GM23338 (cell line): Measurements from ENCODE around the gene PTRH1. TPM values are rescaled to one million over a fixed set of nuclear protein-coding genes. Genes with fewer than 3 reads are reported as not detected.

ENCODE experiments used
- ATAC-seq: fragments of 200-7000 bp; cut with Tn5 transposase; 3 replicates; pipeline ENCODE4 v1.9.1; 2020
- DNase-seq: peaks from one replicate; pipeline ENCODE4 v3.0.0-alpha.2; 2015; ENCODE audit warnings: low spot score
- H2AFZ ChIP-seq: fragments of 200-600 bp; sonication (generic); 2 replicates; pipeline ENCODE4 v1.8.0; 2016; ENCODE audit warnings: antibody characterized with exemption, mild to moderate bottlenecking, moderate library complexity
- H3F3A ChIP-seq: fragments of 200-600 bp; sonication (generic); replicated peaks from 2 replicates; pipeline ENCODE4 v1.8.0; 2017; ENCODE audit warnings: antibody characterized with exemption, mixed run types, low read depth
- H3K27ac ChIP-seq: fragments of 200-600 bp; sonication (generic); 2 replicates; pipeline ENCODE4 v1.6.1; 2016; ENCODE audit warnings: low read depth
- H3K27me3 ChIP-seq: fragments of 200-600 bp; sonication (generic); 2 replicates; pipeline ENCODE4 v1.8.0; 2016; ENCODE audit warnings: mild to moderate bottlenecking, mixed run types, moderate library complexity; ENCODE audit not compliant: insufficient read depth
- H3K36me3 ChIP-seq: fragments of 200-600 bp; sonication (generic); 2 replicates; pipeline ENCODE4 v1.8.0; 2016; ENCODE audit warnings: mild to moderate bottlenecking; ENCODE audit not compliant: insufficient read depth
- H3K4me1 ChIP-seq: fragments of 200-600 bp; sonication (generic); 2 replicates; pipeline ENCODE4 v1.8.0; 2016; ENCODE audit warnings: mild to moderate bottlenecking, moderate library complexity; ENCODE audit not compliant: insufficient read depth
- H3K4me2 ChIP-seq: fragments of 200-600 bp; sonication (generic); 2 replicates; pipeline ENCODE4 v1.7.1; 2017; ENCODE audit warnings: mixed run types
- H3K4me3 ChIP-seq: fragments of 200-600 bp; sonication (generic); 2 replicates; pipeline ENCODE4 v1.6.1; 2016; ENCODE audit warnings: mixed run types
- H3K79me2 ChIP-seq: fragments of 200-600 bp; sonication (generic); replicated peaks from 2 replicates; pipeline ENCODE4 v1.8.0; 2017; ENCODE audit warnings: mild to moderate bottlenecking; ENCODE audit not compliant: insufficient read depth
- H3K9me2 ChIP-seq: fragments of 200-600 bp; sonication (generic); 2 replicates; pipeline ENCODE4 v1.8.0; 2017; ENCODE audit not compliant: insufficient read depth
- H4K20me1 ChIP-seq: fragments of 200-600 bp; sonication (generic); replicated peaks from 2 replicates; pipeline ENCODE4 v1.8.0; 2017; ENCODE audit warnings: mild to moderate bottlenecking; ENCODE audit not compliant: insufficient read depth
- H3K27ac Mint-ChIP-seq: 2 replicates; pipeline ENCODE4 v1.8.0; 2020; ENCODE audit warnings: inconsistent platforms, mild to moderate bottlenecking, moderate library complexity, mixed read lengths
- H3K27me3 Mint-ChIP-seq: 3 replicates; pipeline ENCODE4 v1.8.0; 2022; ENCODE audit warnings: low read depth, mild to moderate bottlenecking, moderate library complexity, mixed read lengths, inconsistent platforms; ENCODE audit not compliant: insufficient read depth, poor library complexity
- H3K36me3 Mint-ChIP-seq: 3 replicates; pipeline ENCODE4 v1.8.0; 2021; ENCODE audit warnings: low read depth, mild to moderate bottlenecking, inconsistent platforms, moderate library complexity, mixed read lengths
- H3K4me1 Mint-ChIP-seq: 3 replicates; pipeline ENCODE4 v1.8.0; 2020; ENCODE audit warnings: mild to moderate bottlenecking, inconsistent platforms, mixed read lengths
- H3K4me3 Mint-ChIP-seq: 3 replicates; pipeline ENCODE4 v1.8.0; 2021; ENCODE audit warnings: moderate library complexity, mild to moderate bottlenecking, inconsistent platforms, mixed read lengths
- H3K9me3 Mint-ChIP-seq: 3 replicates; pipeline ENCODE4 v1.8.0; 2020; ENCODE audit warnings: moderate library complexity, mild to moderate bottlenecking, inconsistent platforms, mixed read lengths
- CREB1 ChIP-seq: fragments of 250-450 bp; sonication (Bioruptor Pico); IDR thresholded peaks from 2 replicates; pipeline ENCODE4 v1.5.0; 2020; ENCODE audit warnings: low read depth, mild to moderate bottlenecking, moderate library complexity
- CTCF ChIP-seq, 2 experiments: fragments of 200-600 bp in 1 of 2; sonication (generic) in 1 of 2; conservative IDR thresholded peaks; 2 replicates each; pipeline versions ENCODE4 v1.5.1 to v1.6.1; 2016 to 2017; ENCODE audit warnings: antibody characterized with exemption in 2 of 2, low read depth in 2 of 2, mild to moderate bottlenecking in 2 of 2, moderate library complexity in 1 of 2
- EZH2phosphoT487 ChIP-seq: fragments of 200-600 bp; sonication (generic); IDR thresholded peaks from one replicate; pipeline ENCODE4 v1.8.1; 2018; ENCODE audit warnings: antibody characterized with exemption; ENCODE audit not compliant: unreplicated experiment
- JUNB ChIP-seq: IDR thresholded peaks from one replicate; pipeline ENCODE4 v1.6.1; 2016; ENCODE audit warnings: antibody characterized with exemption; ENCODE audit not compliant: unreplicated experiment
- NANOG ChIP-seq: IDR thresholded peaks from 2 replicates; pipeline ENCODE4 v1.6.1; 2016; ENCODE audit warnings: antibody characterized with exemption, borderline replicate concordance
- POLR2AphosphoS5 ChIP-seq: IDR thresholded peaks from 2 replicates; pipeline ENCODE4 v1.6.1; 2016; ENCODE audit warnings: antibody characterized with exemption, low read depth
- STAT1 ChIP-seq: IDR thresholded peaks from one replicate; pipeline ENCODE4 v1.6.1; 2016; ENCODE audit warnings: antibody characterized with exemption; ENCODE audit not compliant: unreplicated experiment
- ZNF114 ChIP-seq: fragments of 250-450 bp; sonication (Bioruptor Pico); IDR thresholded peaks from 2 replicates; pipeline ENCODE4 v1.5.0; 2020; ENCODE audit warnings: mild to moderate bottlenecking, moderate library complexity
- polyA plus RNA-seq: library from polyadenylated mRNA; unstranded; fragments of >200 nt; fragmentation: Nextera tagmentation; extraction: Ambion mirVana; gene quantifications from 2 replicates; pipeline ENCODE4 v1.2.1, GENCODE V29; 2016
- total RNA-seq: library from RNA; depleted of rRNA; stranded (reverse); fragments of >200 nt; shearing (Covaris generic); gene quantifications from 2 replicates; pipeline ENCODE4 v1.2.3, GENCODE V29; 2014
- TF ChIP-seq, protein P1 (sequence below): IDR thresholded peaks from 2 replicates; pipeline ENCODE4 v1.6.1; 2016; ENCODE audit warnings: antibody characterized with exemption
- TF ChIP-seq, protein P2 (sequence below): IDR thresholded peaks from one replicate; pipeline ENCODE4 v1.6.1; 2018; ENCODE audit warnings: antibody characterized with exemption; ENCODE audit not compliant: unreplicated experiment

PTRH1 gene
- total and polyA plus RNA-seq, 2 experiments from 2014 or later: 15.1 to 18.6 TPM

- Histone ChIP-seq H4K20me1 (0 out of 2 replicates have a peak, but pooled peaks cover 3% of the 10 kb centered on the region), H3K4me3 (no peak overlapping the region), H3K79me2 (no peaks in the 10 kb centered on the region), H3K4me2 (no peak overlapping the region), H3K27ac (no peak overlapping the region), H2AFZ (no peak overlapping the region), H3F3A (no peaks in the 10 kb centered on the region), H3K36me3 (no peaks in the 10 kb centered on the region), H3K27me3 (no peaks in the 10 kb centered on the region), H3K4me1 (no peaks in the 10 kb centered on the region), H3K9me2 (peaks cover 3% of the 10 kb centered on the region; the same call in 1 of the 2 replicates)
- DNase-seq (no peak), ATAC-seq (no peak)
- Mint-ChIP-seq H3K36me3 (peaks cover 28% of the 10 kb centered on the region), H3K27me3 (peaks cover 7% of the 10 kb centered on the region), H3K4me1 (no peaks in the 10 kb centered on the region), H3K27ac (no peak overlapping the region), H3K4me3 (no peak overlapping the region), H3K9me3 (no peaks in the 10 kb centered on the region)
- TF ChIP-seq STAT1: no peak
Measured at GRCh38 chr9:127689329-127690000, 26.0 kb downstream of the PTRH1 start.

DNA sequence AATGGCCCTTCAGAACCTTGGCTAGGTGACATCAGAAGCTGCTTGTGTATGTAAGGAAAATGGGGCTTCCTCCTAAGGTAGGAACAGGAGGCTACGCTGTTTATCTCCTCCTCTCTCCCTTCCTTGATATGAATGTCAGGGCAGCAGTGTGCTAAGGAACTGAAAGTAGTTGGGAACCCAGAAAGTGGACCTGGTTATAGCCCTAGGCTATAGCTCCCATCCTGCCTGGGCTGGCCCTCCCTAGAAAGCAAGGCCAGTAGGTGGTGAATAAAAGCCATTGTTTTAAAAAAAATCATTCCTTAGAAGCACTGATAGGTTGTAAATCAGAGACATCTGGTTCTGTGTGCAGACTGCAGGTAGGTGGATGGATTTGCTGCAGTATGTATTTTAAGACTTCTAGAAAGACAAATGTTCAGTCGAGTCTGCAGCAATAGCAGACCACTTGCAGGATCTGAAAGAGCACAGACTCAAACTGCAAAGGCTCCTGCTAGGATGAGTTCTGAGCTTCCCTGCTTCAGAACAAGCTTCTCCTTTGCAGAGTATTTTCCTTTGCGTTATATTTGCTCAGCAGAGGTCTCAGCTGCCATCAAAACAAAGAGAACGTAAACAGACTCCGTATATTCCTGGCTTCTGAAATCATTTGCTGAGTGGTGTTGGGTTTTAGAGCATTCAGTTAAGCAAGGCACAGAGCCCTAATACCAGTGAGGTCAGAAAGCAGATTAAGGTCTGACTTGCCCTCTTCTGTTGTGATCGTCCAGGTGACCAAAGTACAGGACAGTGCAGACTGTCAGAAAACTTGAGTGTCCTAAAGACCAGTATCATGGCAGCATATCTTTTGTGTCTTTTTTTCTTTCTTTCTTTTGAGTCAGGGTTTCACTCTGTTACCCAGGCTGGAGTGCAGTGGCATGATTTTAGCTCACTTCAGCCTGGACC lies 28.7 kb downstream of the PTRH1 start:
- Mint-ChIP-seq H3K4me1 (no peaks in the 10 kb centered on the region), H3K9me3 (no peaks in the 10 kb centered on the region), H3K36me3 (peaks cover 36% of the 10 kb centered on the region), H3K27me3 (peaks cover 9% of the 10 kb centered on the region), H3K4me3 (no peak overlapping the region), H3K27ac (no peak overlapping the region)
- no peaks in the 10 kb centered on the region for H3K4me1 ChIP-seq
- H3F3A ChIP-seq: no peaks in the 10 kb centered on the region
- no peak overlapping the region for H3K4me2 ChIP-seq
- H3K79me2 ChIP-seq: no peaks in the 10 kb centered on the region
- 0 out of 2 replicates have a peak, but pooled peaks cover 3% of the 10 kb centered on the region for H4K20me1 ChIP-seq
- H3K9me2 ChIP-seq: peaks cover 3% of the 10 kb centered on the region; the same call in 1 of the 2 replicates
- DNase-seq (no peak), ATAC-seq (no peak)
- H2AFZ ChIP-seq: no peak overlapping the region
- no peak overlapping the region for H3K27ac ChIP-seq
- H3K36me3 ChIP-seq: no peaks in the 10 kb centered on the region
- H3K4me3 ChIP-seq: no peak overlapping the region
- no peaks in the 10 kb centered on the region for H3K27me3 ChIP-seq
- TF ChIP-seq CTCF (conservative IDR thresholded peaks at IDR 0.05; ENCODE audit: low read depth in 2 of 2) (no peak), NANOG (no peak), ZNF114 (CRISPR knock-in tag) (no peak), JUNB (no peak), STAT1 (no peak), CREB1 (CRISPR knock-in tag) (no peak), EZH2phosphoT487 (no peak), POLR2AphosphoS5 (no peak)
- TF ChIP-seq, protein P1, sequence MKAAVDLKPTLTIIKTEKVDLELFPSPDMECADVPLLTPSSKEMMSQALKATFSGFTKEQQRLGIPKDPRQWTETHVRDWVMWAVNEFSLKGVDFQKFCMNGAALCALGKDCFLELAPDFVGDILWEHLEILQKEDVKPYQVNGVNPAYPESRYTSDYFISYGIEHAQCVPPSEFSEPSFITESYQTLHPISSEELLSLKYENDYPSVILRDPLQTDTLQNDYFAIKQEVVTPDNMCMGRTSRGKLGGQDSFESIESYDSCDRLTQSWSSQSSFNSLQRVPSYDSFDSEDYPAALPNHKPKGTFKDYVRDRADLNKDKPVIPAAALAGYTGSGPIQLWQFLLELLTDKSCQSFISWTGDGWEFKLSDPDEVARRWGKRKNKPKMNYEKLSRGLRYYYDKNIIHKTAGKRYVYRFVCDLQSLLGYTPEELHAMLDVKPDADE: no peak
- TF ChIP-seq, protein P2, sequence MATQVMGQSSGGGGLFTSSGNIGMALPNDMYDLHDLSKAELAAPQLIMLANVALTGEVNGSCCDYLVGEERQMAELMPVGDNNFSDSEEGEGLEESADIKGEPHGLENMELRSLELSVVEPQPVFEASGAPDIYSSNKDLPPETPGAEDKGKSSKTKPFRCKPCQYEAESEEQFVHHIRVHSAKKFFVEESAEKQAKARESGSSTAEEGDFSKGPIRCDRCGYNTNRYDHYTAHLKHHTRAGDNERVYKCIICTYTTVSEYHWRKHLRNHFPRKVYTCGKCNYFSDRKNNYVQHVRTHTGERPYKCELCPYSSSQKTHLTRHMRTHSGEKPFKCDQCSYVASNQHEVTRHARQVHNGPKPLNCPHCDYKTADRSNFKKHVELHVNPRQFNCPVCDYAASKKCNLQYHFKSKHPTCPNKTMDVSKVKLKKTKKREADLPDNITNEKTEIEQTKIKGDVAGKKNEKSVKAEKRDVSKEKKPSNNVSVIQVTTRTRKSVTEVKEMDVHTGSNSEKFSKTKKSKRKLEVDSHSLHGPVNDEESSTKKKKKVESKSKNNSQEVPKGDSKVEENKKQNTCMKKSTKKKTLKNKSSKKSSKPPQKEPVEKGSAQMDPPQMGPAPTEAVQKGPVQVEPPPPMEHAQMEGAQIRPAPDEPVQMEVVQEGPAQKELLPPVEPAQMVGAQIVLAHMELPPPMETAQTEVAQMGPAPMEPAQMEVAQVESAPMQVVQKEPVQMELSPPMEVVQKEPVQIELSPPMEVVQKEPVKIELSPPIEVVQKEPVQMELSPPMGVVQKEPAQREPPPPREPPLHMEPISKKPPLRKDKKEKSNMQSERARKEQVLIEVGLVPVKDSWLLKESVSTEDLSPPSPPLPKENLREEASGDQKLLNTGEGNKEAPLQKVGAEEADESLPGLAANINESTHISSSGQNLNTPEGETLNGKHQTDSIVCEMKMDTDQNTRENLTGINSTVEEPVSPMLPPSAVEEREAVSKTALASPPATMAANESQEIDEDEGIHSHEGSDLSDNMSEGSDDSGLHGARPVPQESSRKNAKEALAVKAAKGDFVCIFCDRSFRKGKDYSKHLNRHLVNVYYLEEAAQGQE: no peak
